Adrenal gland (tissue), 12 donors: ENCODE measurements around the gene RFT1. TPM values are rescaled to one million over a fixed set of nuclear protein-coding genes. Genes with fewer than 3 reads are reported as not detected.

Source experiments
- DNase-seq, 7 donors: peaks; one replicate each; pipeline ENCODE4 v3.0.0-alpha.2; 2019 to 2020
- H3K27ac ChIP-seq, 5 donors: fragments of 200-600 bp; sonication (generic) in 4 of 5; 1 replicate in 3 of 5; 2 replicates in 2 of 5; pipeline versions ENCODE4 v1.5.1 to v1.8.0; 2016 to 2020; ENCODE audit warnings: mild to moderate bottlenecking in 1 of 5
- H3K27me3 ChIP-seq: fragments of 200-600 bp; 2 replicates; pipeline ENCODE4 v1.8.0; 2021
- H3K36me3 ChIP-seq, 2 donors: fragments of 200-600 bp; replicated peaks in 1 of 2; 1 replicate in 1 of 2; 2 replicates in 1 of 2; pipeline versions ENCODE4 v1.5.1 to v1.8.0; 2018 to 2022
- H3K4me1 ChIP-seq, 2 donors: fragments of 200-600 bp; replicated peaks in 1 of 2; 1 replicate in 1 of 2; 2 replicates in 1 of 2; pipeline versions ENCODE4 v1.5.1 to v1.8.0; 2018 to 2021
- H3K4me3 ChIP-seq, 4 donors: fragments of 200-600 bp; sonication (generic) in 3 of 4; one replicate each; pipeline ENCODE4 v1.5.1; 2016 to 2018
- H3K9me3 ChIP-seq, 3 donors: fragments of 200-600 bp; sonication (generic) in 1 of 3; replicated peaks in 1 of 3; 1 replicate in 2 of 3; 2 replicates in 1 of 3; pipeline versions ENCODE4 v1.5.1 to v1.8.0; 2016 to 2021
- POLR2A ChIP-seq, 2 donors: fragments of 450-650 bp; IDR thresholded peaks; one replicate each; pipeline ENCODE4 v1.6.1; 2017; ENCODE audit warnings: antibody characterized with exemption in 2 of 2, mild to moderate bottlenecking in 2 of 2, moderate library complexity in 1 of 2
- WGBS, 4 donors: extraction: QIAGEN DNeasy Blood & Tissue Kit in 2 of 4; methylation state at CpG; one replicate each; pipeline versions ENCODE4 v1.1.5 to v1.1.7; 2013 to 2017; 5-methylcytosine and 5-hydroxymethylcytosine counted together
- intact Hi-C, 2 donors: fragments of 100-400 bp; cut with DNase I; formaldehyde crosslinking; loops; one replicate each; pipeline versions ENCODE4 v1.14.1 to v1.15.0; 2022 to 2023
- polyA plus RNA-seq, 3 donors: library from polyadenylated mRNA; stranded (reverse); fragments of 200-250 nt in 2 of 3; fragments of 350-450 nt in 1 of 3; fragmentation: Illumina TruSeq in 1 of 3; extraction: RNeasy Lipid Tissue Mini Kit (QIAGEN cat#74804) in 1 of 3; gene quantifications; one replicate each; pipeline ENCODE4 v1.2.3, GENCODE V29; 2013 to 2014
- total RNA-seq, 9 donors: library from RNA; depleted of rRNA in 4 of 9; stranded (reverse); fragments of >200 nt in 4 of 9; fragments of 120-200 nt in 1 of 9; fragmentation: NEBNext Ultra II Directional in 1 of 9; extraction: Animal tissue kit (Norgen Biotek cat#: 25700) in 1 of 9; gene quantifications; one replicate each; pipeline versions ENCODE4 v1.1.0 to v1.2.4, GENCODE V29; 2013 to 2023
- TF ChIP-seq, protein P1 (sequence below), 6 experiments: fragments of 450-650 bp in 4 of 6; fragments of 200-600 bp in 2 of 6; sonication (generic) in 1 of 6; IDR thresholded peaks; 1 replicate in 5 of 6; 2 replicates in 1 of 6; pipeline versions ENCODE4 v1.5.1 to v1.8.0; 2016 to 2021; ENCODE audit warnings: antibody characterized with exemption in 6 of 6, mild to moderate bottlenecking in 2 of 6, moderate library complexity in 1 of 6
- donor health status: healthy with polysubstance abuse.
- donor health status: Bipolar disorder and iron deficiency.
- donor health status: DM: yes; HTN: yes; CAD: no.
- donor health status: DM: no; HTN: no; CAD: no.
- donor health status: DM: no; HTN: no; CAD: no.
- donor health status: DM: yes; HTN: yes; CAD: no.

The RFT1 gene
- total and polyA plus RNA-seq, 12 donors = 6.7 to 34.5 (median 20.4) TPM

DNA sequence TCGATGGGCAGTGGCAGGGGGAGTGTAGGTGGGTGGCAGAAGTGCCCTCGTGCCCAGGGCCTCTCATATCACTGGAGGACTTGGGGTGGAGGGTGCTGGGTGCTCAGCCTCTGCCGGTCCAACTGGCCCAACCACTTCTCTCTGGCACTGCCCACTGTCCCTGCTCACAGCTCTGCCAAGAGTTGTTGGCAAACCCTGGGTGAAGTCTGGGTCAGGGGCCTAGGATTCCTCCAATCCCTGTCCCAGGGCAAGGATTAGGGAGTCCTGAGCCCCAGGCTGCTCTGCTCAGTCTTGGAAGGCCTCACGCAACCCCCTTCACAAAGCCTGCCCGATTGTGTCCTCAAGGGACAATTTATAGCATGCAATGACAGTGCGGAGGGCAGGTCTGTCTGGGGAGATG lies 25.5 kb upstream of the RFT1 start:
- Histone ChIP-seq H3K27ac (peak overlapping the region in 2 of 5 donors; percentile 61 to 79), H3K4me3 (no peak overlapping the region), H3K4me1 (peaks cover 58 to 89% of the 10 kb centered on the region in 2 donors), H3K27me3 (no peaks in the 10 kb centered on the region), H3K9me3 (no peaks in the 10 kb centered on the region), H3K36me3 (no peaks in the 10 kb centered on the region)
- WGBS, 4 donors = 51 to 81% (median 66%) methylated on average over 5 to 6 of the region's 6 CpGs
- DNase-seq = peak in 3 of 7 donors; percentile 50 to 70 (median 61)
- intact Hi-C loops = no loop called here
- no peak for TF ChIP-seq POLR2A (IDR thresholded peaks at IDR 0.05)
- TF ChIP-seq, protein P1, sequence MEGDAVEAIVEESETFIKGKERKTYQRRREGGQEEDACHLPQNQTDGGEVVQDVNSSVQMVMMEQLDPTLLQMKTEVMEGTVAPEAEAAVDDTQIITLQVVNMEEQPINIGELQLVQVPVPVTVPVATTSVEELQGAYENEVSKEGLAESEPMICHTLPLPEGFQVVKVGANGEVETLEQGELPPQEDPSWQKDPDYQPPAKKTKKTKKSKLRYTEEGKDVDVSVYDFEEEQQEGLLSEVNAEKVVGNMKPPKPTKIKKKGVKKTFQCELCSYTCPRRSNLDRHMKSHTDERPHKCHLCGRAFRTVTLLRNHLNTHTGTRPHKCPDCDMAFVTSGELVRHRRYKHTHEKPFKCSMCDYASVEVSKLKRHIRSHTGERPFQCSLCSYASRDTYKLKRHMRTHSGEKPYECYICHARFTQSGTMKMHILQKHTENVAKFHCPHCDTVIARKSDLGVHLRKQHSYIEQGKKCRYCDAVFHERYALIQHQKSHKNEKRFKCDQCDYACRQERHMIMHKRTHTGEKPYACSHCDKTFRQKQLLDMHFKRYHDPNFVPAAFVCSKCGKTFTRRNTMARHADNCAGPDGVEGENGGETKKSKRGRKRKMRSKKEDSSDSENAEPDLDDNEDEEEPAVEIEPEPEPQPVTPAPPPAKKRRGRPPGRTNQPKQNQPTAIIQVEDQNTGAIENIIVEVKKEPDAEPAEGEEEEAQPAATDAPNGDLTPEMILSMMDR (IDR thresholded peaks at IDR 0.05) = no peak

DNA sequence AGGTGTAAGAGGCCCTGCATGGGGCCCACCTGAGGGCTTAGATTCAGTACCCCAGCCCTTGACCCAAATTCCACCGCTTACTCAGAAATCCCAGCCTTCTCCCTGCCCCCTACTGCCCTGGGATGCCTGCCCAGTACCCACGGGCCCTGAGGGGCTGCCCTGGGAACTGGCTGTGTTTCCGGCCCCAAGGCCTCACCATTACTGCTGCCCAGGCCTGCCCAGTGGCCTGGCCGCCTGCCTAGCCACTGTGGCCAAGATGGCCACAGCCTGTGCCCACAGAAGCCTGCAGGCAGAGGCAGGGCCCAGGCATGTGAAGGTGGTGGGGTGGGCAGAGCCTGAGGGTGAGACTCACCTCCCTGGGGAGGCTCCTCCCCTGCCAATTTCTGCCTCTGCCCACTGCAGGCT lies 24.6 kb upstream of the RFT1 start:
- 38 to 49% (median 44%) methylated on average over 3 to 4 of the region's 4 CpGs; no CpG with 5 or more reads in 1 of the 4 donors for WGBS, 4 donors
- H3K27me3 ChIP-seq = no peaks in the 10 kb centered on the region
- no peaks in the 10 kb centered on the region for H3K36me3 ChIP-seq
- intact Hi-C loops = no loop called here
- H3K4me3 ChIP-seq = no peak overlapping the region
- TF ChIP-seq, protein P1 (IDR thresholded peaks at IDR 0.05) = no peak
- TF ChIP-seq POLR2A (IDR thresholded peaks at IDR 0.05) = no peak
- peak overlapping the region in 4 of 5 donors; percentile 41 to 79 (median 55) for H3K27ac ChIP-seq
- H3K9me3 ChIP-seq = no peaks in the 10 kb centered on the region
- peak; percentile 60 to 77 (median 69) for DNase-seq
- H3K4me1 ChIP-seq = peaks cover 59 to 91% of the 10 kb centered on the region in 2 donors

DNA sequence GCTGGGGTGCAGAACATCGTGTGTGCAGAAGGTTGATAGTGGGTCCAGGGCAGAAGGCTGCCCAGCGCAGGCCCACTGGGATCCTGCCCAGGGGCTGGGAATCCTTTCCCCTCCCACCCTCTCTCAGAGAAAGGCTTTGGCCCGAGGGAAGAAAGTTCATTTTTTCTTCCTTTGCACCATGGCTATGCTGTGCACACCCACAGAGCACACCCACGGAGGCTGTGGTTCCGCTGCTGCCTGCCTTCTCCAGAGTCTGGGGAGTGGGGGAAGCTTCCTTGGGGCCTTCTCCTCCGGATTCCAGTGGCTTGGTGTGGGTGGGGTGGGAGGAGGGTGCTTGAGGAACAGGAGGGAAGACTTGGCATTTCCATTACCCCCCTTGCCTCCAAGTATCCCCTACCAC lies 23.7 kb upstream of the RFT1 start:
- H3K27ac ChIP-seq = peak overlapping the region in 4 of 5 donors; percentile 14 to 79 (median 51)
- DNase-seq = no peak
- TF ChIP-seq POLR2A (IDR thresholded peaks at IDR 0.05) = no peak
- TF ChIP-seq, protein P1 (IDR thresholded peaks at IDR 0.05) = no peak

DNA sequence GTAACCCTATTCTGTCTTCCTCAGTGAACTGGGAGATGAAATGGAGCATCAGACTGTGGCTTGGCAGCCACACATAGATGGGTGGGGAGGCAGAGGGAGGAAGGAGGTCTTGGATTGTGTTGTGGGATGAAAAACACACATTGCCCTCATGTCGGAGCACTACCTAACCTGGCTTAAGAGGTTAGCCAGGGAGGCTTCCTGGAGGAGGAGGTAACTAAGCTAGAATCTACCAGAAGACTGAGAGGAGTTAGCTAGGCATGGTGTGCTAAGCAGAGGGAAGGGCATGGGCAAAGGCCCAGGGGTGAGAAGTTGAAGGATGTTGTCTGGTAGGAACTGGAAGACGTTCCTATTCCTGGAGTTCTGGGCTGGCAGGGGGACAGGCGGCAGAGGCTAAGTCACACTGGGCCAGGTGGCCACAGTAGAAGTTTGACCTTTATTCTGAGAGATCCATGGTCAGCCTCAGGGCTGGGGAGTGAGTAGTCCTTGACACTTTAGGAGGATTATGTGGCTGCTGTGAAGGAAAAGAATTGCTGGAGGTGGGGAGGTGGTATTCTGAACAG lies 23.1 kb upstream of the RFT1 start:
- H3K9me3 ChIP-seq = no peaks in the 10 kb centered on the region
- no peak overlapping the region for H3K4me3 ChIP-seq
- H3K27me3 ChIP-seq = no peaks in the 10 kb centered on the region
- intact Hi-C loops = no loop called here
- DNase-seq = peak in 2 of 7 donors; percentile 46 to 61
- H3K36me3 ChIP-seq = no peaks in the 10 kb centered on the region
- 55 to 95% (median 61%) methylated on average over 3 of the region's 3 CpGs for WGBS, 4 donors
- H3K27ac ChIP-seq = peak overlapping the region in 4 of 5 donors; percentile 14 to 79 (median 50)
- no peak for TF ChIP-seq POLR2A (IDR thresholded peaks at IDR 0.05)
- TF ChIP-seq, protein P1 (IDR thresholded peaks at IDR 0.05) = no peak
- H3K4me1 ChIP-seq = peaks cover 47 to 80% of the 10 kb centered on the region in 2 donors

More for the DNA sequence above, 23.7 kb upstream of the RFT1 start:
- Histone ChIP-seq H3K4me3 (no peak overlapping the region), H3K9me3 (no peaks in the 10 kb centered on the region), H3K27me3 (no peaks in the 10 kb centered on the region), H3K4me1 (peaks cover 52 to 86% of the 10 kb centered on the region in 2 donors), H3K36me3 (no peaks in the 10 kb centered on the region)
- 54 to 58% (median 56%) methylated on average over 4 to 6 of the region's 6 CpGs for WGBS, 4 donors
- intact Hi-C loops = no loop called here
